Subcutaneous abdominal adipose tissue (tissue), 5 donors: ENCODE measurements around the gene ZSWIM9.
"Not testable (repeated sequence)": the region's sequence is repeated elsewhere in the genome, so short reads cannot be mapped to it uniquely, and the experiment has no call there.

Experiments
- H3K27ac ChIP-seq: one replicate; pipeline ENCODE4 v1.7.0; 2013; ENCODE audit warnings: low read depth, mild to moderate bottlenecking, inconsistent platforms, low read length, moderate library complexity
- H3K27me3 ChIP-seq, 5 donors: one replicate each; pipeline ENCODE4 v1.7.0; 2013; ENCODE audit warnings: low read length in 5 of 5, inconsistent platforms in 1 of 5; ENCODE audit not compliant: control insufficient read depth in 5 of 5, insufficient read depth in 4 of 5
- H3K36me3 ChIP-seq, 5 donors: one replicate each; pipeline ENCODE4 v1.7.0; 2013; ENCODE audit warnings: low read length in 5 of 5; ENCODE audit not compliant: control insufficient read depth in 5 of 5, insufficient read depth in 5 of 5
- H3K4me1 ChIP-seq, 5 donors: one replicate each; pipeline ENCODE4 v1.7.0; 2013; ENCODE audit warnings: low read length in 5 of 5, mild to moderate bottlenecking in 3 of 5, moderate library complexity in 1 of 5; ENCODE audit not compliant: control insufficient read depth in 5 of 5, insufficient read depth in 5 of 5
- H3K4me3 ChIP-seq, 5 donors: one replicate each; pipeline ENCODE4 v1.7.0; 2013; ENCODE audit warnings: low read length in 5 of 5, low read depth in 1 of 5
- H3K9ac ChIP-seq, 5 donors: one replicate each; pipeline ENCODE4 v1.7.0; 2013; ENCODE audit warnings: low read length in 5 of 5, mild to moderate bottlenecking in 4 of 5, moderate library complexity in 3 of 5
- H3K9me3 ChIP-seq, 5 donors: one replicate each; pipeline ENCODE4 v1.7.0; 2013; ENCODE audit warnings: low read length in 5 of 5; ENCODE audit not compliant: control insufficient read depth in 5 of 5
- donor health status: healthy.
- donor health status: healthy.
- donor health status: healthy.
- donor health status: healthy.
- donor health status: healthy.

ZSWIM9 gene

GRCh38 chr19:48203794-48204628 is 33.5 kb downstream of the ZSWIM9 start:
- Histone ChIP-seq H3K36me3 (no peaks in the 10 kb centered on the region), H3K9ac (peak overlapping the region; percentile 32 to 92 (median 80)), H3K9me3 (no peaks in the 10 kb centered on the region), H3K27me3 (no peaks in the 10 kb centered on the region), H3K4me3 (peak overlapping the region; percentile 83 to 94 (median 92)), H3K4me1 (peaks cover 2 to 18% (median 18%) of the 10 kb centered on the region in 5 donors), H3K27ac (peak overlapping the region; percentile 49)

- Histone ChIP-seq H3K9me3 (no peaks in the 10 kb centered on the region), H3K4me1 (peaks cover 2 to 18% (median 18%) of the 10 kb centered on the region in 5 donors), H3K36me3 (peaks cover 7 to 12% (median 10%) of the 10 kb centered on the region in 5 donors), H3K4me3 (no peak overlapping the region), H3K27ac (no peak overlapping the region), H3K27me3 (no peaks in the 10 kb centered on the region), H3K9ac (no peak overlapping the region)
Observed at GRCh38 chr19:48206397-48207093, 36.1 kb downstream of the ZSWIM9 start.

GRCh38 chr19:48210005-48210404 is 39.5 kb downstream of the ZSWIM9 start:
- H3K9me3 ChIP-seq, result no peaks in the 10 kb centered on the region
- H3K4me3 ChIP-seq, result no peak overlapping the region
- H3K4me1 ChIP-seq, result peaks cover 0 to 4% (median under 1%) of the 10 kb centered on the region in 5 donors
- H3K9ac ChIP-seq, result no peak overlapping the region
- no peak overlapping the region for H3K27ac ChIP-seq
- H3K27me3 ChIP-seq, result no peaks in the 10 kb centered on the region
- peaks cover 16 to 44% (median 36%) of the 10 kb centered on the region in 5 donors for H3K36me3 ChIP-seq

GRCh38 chr19:48213959-48214358 is 43.5 kb downstream of the ZSWIM9 start:
- H3K9me3 ChIP-seq, result no peaks in the 10 kb centered on the region
- H3K4me3 ChIP-seq, result no peak overlapping the region
- peaks cover 0 to 4% (median 0%) of the 10 kb centered on the region in 5 donors for H3K4me1 ChIP-seq
- no peaks in the 10 kb centered on the region for H3K27me3 ChIP-seq
- no peak overlapping the region for H3K27ac ChIP-seq
- H3K9ac ChIP-seq, result no peak overlapping the region
- H3K36me3 ChIP-seq, result peaks cover 18 to 75% (median 62%) of the 10 kb centered on the region in 5 donors

GRCh38 chr19:48216933-48217332 is 46.5 kb downstream of the ZSWIM9 start:
- Histone ChIP-seq H3K9ac (no peak overlapping the region), H3K4me1 (no peaks in the 10 kb centered on the region), H3K27ac (no peak overlapping the region), H3K9me3 (no peaks in the 10 kb centered on the region), H3K27me3 (no peaks in the 10 kb centered on the region), H3K36me3 (peaks cover 13 to 77% (median 62%) of the 10 kb centered on the region in 5 donors), H3K4me3 (no peak overlapping the region)

- Histone ChIP-seq H3K4me3 (no peak overlapping the region), H3K9me3 (no peaks in the 10 kb centered on the region), H3K36me3 (peaks cover 11 to 68% (median 53%) of the 10 kb centered on the region in 5 donors), H3K4me1 (no peaks in the 10 kb centered on the region), H3K27me3 (no peaks in the 10 kb centered on the region), H3K9ac (no peak overlapping the region), H3K27ac (no peak overlapping the region)
Observed at GRCh38 chr19:48218997-48219396, 48.5 kb downstream of the ZSWIM9 start.

- H3K4me1 ChIP-seq, H3K9me3 ChIP-seq, H3K27me3 ChIP-seq, H3K4me3 ChIP-seq, H3K9ac ChIP-seq, H3K27ac ChIP-seq: not testable (repeated sequence)
- H3K36me3 ChIP-seq, result peaks cover 8 to 65% (median 49%) of the 10 kb centered on the region in 5 donors
Observed at GRCh38 chr19:48220784-48221183, 50.3 kb downstream of the ZSWIM9 start.

- no peaks in the 10 kb centered on the region for H3K27me3 ChIP-seq
- H3K9me3 ChIP-seq, result no peaks in the 10 kb centered on the region
- no peaks in the 10 kb centered on the region for H3K4me1 ChIP-seq
- peaks cover 8 to 58% (median 45%) of the 10 kb centered on the region in 5 donors for H3K36me3 ChIP-seq
- no peak overlapping the region for H3K27ac ChIP-seq
- no peak overlapping the region for H3K9ac ChIP-seq
- no peak overlapping the region for H3K4me3 ChIP-seq
Observed at GRCh38 chr19:48221628-48222027, 51.1 kb downstream of the ZSWIM9 start.

GRCh38 chr19:48230555-48231129 is 60.2 kb downstream of the ZSWIM9 start:
- Histone ChIP-seq H3K36me3 (peaks cover 12 to 90% (median 70%) of the 10 kb centered on the region in 5 donors), H3K27ac (no peak overlapping the region), H3K4me3 (no peak overlapping the region), H3K9ac (no peak overlapping the region), H3K27me3 (no peaks in the 10 kb centered on the region), H3K9me3 (no peaks in the 10 kb centered on the region), H3K4me1 (no peaks in the 10 kb centered on the region)

- no peak overlapping the region for H3K27ac ChIP-seq
- peaks cover 13 to 74% (median 60%) of the 10 kb centered on the region in 5 donors for H3K36me3 ChIP-seq
- H3K4me3 ChIP-seq, result no peak overlapping the region
- H3K27me3 ChIP-seq, result no peaks in the 10 kb centered on the region
- no peaks in the 10 kb centered on the region for H3K9me3 ChIP-seq
- no peak overlapping the region for H3K9ac ChIP-seq
- no peaks in the 10 kb centered on the region for H3K4me1 ChIP-seq
Observed at GRCh38 chr19:48237057-48237456, 66.6 kb downstream of the ZSWIM9 start.
